Loucy (cell line): ENCODE data around the gene BCO2.

Experiments used
- CTCF ChIP-seq: fragments of 200-600 bp; sonication (generic); conservative IDR thresholded peaks from 2 replicates; pipeline ENCODE4 v1.5.1; 2014; ENCODE audit warnings: mild to moderate bottlenecking, antibody characterized with exemption, low read length
- EZH2phosphoT487 ChIP-seq: fragments of 200-600 bp; IDR thresholded peaks from 2 replicates; pipeline ENCODE4 v1.6.1; 2018; ENCODE audit warnings: antibody characterized with exemption, mild to moderate bottlenecking, moderate library complexity, borderline replicate concordance

- no peak for TF ChIP-seq CTCF
- no peak for TF ChIP-seq EZH2phosphoT487
These were observed 765 bp downstream of the BCO2 start for GRCh38 chr11:112176077-112176476.
